Stimulated activated CD8-positive, alpha-beta memory T cell treated with anti-CD3 and anti-CD28 coated beads, Interleukin-7, amount 100 ng/mL, for 4 hours (primary cell): ENCODE results near the gene AMPD3.

Source experiments
- DNase-seq, 2 donors: peaks; one replicate each; pipeline ENCODE4 v3.0.0-alpha.2; 2020; ENCODE audit warnings: low read depth in 2 of 2

The AMPD3 gene

DNA sequence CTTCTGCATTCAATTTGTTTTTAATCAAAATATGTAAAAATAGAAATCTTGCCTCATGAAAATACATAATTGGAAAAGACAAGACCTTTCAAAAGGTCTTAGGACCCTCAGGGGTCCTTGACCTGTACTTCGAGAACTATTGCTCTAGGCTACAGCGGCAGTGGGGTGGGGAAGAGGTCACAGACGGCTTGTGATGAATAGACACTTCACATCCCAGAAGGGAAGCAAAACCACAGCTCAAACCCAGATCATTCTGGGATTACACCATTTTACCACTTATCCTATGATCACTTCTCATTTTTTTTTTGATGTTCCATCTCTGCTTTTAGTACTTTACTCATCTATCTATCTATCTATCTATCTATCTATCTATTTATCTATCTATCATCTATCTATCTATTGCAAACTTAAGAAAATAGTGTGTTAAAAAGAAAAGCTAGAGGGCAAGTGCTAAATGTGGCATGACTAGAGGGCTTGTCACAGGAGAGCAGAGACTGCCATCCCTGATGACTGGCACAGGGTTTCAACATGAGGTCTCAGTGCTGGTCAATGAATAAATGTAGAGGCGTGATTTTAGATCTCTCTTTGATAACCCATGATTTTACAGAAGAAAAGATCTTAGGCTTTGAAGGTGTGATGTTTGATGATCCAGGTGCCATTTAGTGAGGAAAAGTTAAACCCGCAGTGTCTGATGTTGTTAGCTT, 48.9 kb downstream of the AMPD3 start:
- DNase-seq, result no peak

DNA sequence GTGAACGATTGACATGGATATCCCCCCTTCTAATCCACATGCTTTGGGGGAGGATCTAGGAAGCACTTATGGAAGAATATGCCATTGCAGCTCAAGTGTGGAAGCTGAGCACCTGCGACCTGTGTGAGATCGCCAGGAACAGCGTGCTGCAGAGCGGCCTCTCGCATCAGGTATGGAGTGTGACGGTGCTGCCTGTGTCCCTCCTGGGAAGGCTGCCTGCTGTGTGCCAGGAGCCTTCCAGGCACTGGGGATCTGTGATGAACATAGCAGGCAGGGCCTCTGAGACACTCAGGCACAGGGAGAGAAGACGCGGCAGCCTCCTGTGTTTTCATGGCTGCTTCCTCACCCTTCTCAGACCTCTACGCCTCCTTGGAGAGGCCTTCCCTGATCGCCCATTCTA, 49.4 kb downstream of the AMPD3 start:
- no peak for DNase-seq

DNA sequence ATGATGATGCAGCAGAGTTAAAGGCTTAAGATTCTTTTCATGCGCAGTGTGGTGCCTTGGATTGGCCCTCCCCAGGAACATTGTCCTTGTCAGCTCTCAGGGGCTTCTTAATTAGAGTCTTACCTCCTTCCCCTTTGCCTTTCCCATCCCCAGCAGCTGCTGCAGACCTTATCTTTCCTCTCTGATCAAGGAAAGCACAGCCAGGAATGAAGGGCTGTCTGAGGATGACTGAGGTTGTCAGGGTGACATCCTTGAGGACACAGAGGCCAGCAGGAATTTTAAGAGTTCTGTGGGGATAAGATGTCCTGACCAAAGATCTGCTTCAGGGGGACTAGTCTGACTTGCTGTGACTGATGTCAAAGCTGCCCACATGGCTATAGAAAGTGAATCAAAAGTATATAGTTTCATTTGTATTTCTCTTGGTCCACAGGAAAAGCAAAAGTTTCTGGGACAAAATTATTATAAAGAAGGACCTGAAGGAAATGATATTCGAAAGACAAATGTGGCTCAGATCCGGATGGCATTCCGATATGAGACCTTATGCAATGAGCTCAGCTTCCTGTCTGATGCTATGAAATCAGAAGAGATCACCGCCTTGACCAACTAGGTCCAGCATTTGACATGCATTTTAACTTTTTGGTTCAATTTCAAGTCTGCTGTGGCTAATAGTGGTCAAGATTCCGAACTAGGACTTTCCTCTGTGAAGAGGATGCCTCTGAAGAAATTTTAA, 50.4 kb downstream of the AMPD3 start:
- no peak for DNase-seq

- DNase-seq, result no peak
These were observed 50.9 kb downstream of the AMPD3 start for GRCh38 chr11:10506008-10506370.

- no peak for DNase-seq
These were observed 56.1 kb downstream of the AMPD3 start for GRCh38 chr11:10511181-10511621.

- DNase-seq, result no peak
These were observed 59.1 kb downstream of the AMPD3 start for GRCh38 chr11:10514202-10514601.

GRCh38 chr11:10514709-10515108, 59.6 kb downstream of the AMPD3 start:
- DNase-seq, result no peak

DNA sequence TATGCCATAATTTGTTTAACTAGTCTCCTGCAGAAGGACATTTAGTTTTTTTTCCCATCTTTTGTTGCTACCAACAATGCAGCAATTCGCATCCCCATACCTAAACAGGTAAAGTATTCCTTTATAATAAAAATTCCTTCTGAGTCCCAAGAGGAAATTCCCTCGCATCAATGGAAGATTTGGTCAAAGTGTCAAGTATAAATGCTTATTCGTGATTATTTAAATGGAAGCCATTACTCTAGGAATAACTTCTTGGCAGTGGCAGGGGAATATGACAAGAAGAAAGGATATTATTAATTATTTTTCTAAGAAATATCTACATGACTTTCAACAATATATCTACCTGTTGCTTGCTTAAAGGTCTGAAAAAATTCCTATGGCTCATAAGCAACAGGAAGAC, 60.4 kb downstream of the AMPD3 start:
- no peak for DNase-seq

DNA sequence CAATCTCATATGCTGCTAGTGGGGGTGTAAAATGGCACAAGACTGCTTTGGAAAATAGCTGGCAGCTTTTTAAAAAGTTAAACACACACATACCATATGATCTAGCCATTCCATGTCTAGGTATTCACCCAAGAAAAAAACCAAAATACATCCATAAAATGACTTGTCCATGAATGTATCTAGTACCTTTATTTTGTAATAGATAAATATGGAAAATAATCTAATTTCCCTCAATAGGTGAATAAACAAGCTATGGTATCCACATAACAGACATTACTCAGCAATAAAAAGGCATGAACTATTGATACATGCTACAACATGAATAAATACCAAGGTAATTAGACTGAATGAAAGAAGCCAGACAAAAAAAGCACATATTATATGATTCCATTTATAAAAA, 63.1 kb downstream of the AMPD3 start:
- DNase-seq, result no peak

DNA sequence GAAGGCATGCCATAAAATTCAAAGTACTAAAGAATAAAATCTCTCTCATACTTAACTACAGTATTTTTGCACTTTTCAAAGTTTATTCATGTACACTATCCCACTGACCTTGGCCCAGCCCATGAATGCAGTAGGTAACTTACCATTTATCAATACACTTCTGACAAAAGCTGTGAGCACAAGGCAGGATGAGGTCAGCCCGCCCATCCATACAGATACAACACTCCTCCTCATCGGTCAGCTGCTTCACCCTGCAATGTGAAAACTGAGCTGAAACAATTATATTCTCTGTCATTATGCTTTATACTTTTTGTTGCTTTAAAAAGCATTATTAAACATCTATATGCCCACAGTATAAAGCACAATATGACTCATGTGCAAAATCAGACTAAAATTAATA, 63.8 kb downstream of the AMPD3 start:
- DNase-seq, result no peak

DNA sequence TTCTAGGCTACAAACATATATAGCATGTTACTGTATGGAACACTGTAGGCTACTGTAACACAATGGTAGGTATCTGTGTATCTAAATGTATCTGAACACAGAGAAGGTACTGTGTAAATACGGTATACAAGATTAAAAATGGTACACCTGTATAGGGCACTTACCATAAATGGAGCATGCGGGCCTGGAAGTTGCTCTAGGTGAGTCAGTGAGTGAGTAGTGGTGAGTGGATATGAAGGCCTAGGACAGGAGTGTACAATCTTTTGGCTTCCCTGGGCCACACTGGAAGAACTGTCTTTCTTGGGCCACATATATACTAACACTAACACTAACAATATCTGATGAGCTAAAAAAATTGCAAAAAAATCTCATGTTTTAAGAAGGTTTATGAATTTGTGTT, 64.6 kb downstream of the AMPD3 start:
- DNase-seq, result no peak

DNA sequence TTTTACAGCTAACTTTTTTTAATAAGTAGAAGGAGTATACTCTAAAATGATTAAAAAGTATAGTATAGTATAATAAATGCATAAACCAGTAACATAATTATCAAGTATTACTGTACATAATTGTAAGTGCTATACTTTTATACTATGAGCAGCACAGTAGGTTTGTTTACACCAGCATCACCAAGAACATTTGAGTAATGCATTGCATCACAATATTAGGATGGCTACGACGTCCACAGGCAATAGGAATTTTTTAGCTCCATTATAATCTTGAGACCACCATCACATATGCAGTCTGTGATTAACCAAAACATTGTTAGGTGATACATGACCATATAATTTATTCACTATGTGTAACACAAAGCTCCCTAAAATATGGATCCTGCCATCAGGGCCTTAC, 65.5 kb downstream of the AMPD3 start:
- DNase-seq, result no peak

DNA sequence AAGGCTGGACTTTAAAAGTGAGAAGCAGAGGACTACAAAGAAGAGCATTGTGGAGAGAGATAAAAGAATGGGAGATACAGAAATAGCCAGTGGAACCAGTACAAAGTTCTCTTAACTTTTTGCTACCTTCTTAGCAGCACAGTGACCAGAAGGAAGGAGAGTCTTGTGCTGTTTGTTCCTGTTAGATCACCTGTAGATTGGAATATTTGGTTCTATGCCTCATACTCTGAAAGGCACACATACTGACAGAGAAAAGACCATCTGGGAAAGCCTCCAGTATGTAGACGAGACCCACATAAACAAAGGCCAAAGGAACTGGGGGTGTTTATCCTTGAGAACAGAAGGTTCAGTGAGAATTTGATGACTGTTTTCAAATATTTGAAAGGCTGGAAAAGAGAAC, 67.2 kb downstream of the AMPD3 start:
- no peak for DNase-seq

DNA sequence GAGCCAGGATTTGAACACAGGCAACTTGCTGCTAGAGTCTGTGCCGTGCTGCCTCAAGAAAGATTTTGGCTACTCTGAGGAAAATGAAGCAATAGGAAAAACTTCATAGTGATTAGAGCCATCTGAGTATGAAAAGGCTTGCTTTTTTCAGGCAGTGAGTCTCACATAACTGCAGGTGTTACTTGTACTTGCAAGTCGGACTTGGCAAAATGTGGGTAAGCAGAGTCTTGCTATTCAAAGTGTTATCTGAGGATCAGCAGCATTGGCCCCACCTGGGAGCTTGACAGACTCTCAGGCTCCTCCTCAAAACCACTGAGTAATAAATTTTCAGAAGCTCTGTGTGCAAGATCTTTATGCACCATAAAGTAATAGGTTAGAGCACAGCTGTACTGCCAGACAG, 67.9 kb downstream of the AMPD3 start:
- DNase-seq, result no peak

- no peak for DNase-seq
These were observed 69.4 kb downstream of the AMPD3 start for GRCh38 chr11:10524471-10524870.

DNA sequence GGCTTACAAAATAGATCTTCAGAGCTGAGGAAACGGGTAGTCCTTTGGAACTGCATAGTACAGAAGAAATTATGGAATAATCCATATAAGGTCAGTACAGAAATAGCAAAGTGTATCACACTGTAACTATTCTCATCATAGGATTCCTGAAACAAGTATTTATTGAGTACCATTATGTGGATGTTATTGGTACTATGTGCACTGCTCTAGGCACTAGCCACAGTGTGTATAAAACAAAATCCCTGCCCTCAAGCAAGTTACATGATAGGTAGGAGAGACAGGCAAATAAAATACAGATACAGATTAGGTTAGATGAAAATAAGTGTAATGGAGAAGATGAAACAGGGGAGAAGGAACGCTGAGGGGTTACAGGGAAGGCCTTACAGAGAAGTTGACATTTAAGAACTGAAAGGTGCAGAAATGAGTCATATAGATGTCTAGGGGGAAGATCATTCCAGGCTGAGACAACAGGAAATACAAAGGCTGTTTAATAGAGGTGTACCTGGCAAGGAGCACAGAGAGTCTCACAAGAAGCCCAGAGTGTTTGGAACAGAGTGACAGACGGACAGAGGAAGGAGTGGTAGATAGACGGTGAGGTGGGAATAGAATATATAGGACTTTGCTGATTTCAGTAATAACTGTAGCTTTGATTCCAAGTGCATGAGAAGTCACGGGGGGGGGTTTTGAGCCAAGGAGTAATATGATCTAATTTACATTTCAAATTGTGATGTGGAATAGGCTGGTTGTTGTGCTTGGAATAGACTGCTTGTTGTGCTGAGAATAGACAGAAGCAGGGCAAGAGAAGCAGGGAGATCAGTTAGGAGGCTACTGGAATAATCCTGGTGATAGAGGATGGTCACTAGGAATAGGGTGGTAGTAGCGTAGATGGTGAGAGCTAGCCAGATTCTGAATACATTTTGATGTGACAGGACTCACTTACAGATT, 72.2 kb downstream of the AMPD3 start:
- DNase-seq, result no peak

DNA sequence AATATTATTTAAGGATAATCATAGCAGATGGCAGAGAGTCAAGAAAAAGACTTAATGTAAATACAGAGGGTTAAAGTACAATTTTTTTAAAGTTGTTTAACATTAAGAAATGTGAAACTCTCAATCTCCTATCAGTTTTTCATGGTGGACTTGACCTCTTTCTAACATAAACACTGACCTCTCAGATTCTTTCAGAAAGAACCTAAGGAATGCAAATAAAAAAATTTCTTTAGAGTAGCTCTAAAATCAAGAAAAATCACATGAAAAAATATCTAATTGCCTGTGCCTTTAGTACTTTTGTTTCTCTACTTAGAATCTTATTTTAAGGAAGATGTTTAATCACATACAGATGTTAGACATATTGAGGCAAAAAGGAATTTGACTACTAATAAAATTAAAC, 73.1 kb downstream of the AMPD3 start:
- DNase-seq, result no peak

DNA sequence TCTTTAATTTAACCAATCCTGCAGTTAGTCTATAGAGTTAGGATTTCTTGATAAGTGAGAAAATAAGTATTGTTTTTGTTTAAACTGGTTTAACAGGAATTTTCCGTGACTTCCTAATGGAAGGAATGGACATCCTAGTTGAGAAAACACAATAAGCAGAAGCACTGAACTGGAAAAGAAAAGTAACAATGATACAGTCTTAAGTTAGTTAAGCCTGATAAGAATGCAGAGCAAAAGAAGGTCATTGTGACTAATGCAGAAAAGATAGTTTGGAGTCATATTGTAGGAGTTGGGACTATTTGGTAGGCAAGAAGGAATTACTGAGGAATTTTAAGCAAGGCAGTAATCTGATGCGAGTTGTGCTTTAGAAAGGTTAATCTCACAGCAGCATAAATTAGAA, 74.2 kb downstream of the AMPD3 start:
- no peak for DNase-seq

GRCh38 chr11:10532526-10532925, 77.5 kb downstream of the AMPD3 start:
- DNase-seq, result no peak

- DNase-seq, result no peak
These were observed 78.3 kb downstream of the AMPD3 start for GRCh38 chr11:10533323-10533722.

- DNase-seq, result no peak
These were observed 79.3 kb downstream of the AMPD3 start for GRCh38 chr11:10534316-10534715.

DNA sequence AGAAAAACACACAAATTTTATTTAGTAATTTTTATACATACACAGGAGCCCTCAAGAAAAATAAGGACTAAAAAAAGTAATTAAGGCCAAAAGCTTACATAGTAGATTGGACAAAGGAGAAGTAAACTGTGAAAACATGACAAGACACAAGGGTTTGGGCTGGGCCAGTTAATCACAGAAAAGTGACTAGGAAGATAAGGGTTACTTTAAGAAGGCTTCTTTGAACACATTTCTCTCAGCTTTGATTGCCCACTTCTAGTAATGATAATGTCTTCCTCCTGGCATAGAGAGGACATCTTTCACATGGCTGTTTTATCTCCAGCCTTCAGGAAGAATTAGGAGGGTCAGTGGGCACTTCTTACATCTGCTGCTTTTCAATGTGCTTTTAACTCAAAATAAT, 82.5 kb downstream of the AMPD3 start:
- DNase-seq, result no peak

DNA sequence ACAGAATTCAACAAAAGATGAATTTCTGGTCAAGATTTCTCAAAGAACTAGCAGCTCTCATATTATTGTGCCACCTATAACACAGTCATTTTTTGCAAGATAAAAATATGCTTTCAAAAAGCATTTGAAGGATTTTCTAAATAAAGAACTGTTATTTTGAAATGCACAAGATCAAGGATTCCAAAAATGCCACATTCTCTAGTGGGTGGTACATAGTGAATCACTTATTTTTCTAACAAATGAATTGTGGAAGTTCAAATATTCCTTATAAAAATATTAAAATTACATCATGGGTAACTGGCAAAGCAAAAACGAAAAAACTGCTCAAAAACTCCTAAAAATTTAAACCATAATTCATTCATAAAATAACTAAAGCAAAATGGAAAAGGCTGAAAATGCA, 83.9 kb downstream of the AMPD3 start:
- DNase-seq, result no peak
